ENCODE results near the gene SULT2B1.

DNA sequence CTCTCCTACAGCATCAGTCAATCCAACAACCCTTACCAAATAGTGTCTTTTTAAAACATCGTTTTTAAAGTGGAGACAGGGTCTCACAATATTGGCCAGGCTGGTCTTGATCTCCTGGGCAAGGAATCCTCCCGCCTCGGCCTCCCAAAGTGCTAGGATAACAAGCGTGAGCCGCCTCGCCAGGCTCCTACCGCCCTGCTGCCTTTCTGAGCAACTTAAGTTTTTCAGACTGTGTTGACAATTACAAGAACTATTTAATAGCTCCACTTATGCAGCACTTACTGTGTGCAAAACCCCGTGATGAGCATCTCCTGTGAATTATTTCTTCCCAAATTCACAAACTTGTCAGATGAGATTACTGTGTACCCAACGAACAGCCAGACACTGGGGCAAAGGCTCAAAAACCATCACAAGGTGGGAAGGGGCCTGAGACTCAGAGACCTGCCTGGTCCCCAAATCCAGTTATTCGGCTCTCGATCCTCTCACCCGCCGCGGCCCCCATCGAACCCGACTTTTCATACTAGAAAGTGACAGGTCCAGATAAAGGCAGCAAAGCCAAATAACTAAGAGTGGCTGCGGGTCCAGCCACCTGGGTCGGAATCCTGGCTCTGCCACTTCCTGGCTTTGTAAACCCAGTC is 66.4 kb downstream of the SULT2B1 start:
- TF ChIP-seq, protein P1, sequence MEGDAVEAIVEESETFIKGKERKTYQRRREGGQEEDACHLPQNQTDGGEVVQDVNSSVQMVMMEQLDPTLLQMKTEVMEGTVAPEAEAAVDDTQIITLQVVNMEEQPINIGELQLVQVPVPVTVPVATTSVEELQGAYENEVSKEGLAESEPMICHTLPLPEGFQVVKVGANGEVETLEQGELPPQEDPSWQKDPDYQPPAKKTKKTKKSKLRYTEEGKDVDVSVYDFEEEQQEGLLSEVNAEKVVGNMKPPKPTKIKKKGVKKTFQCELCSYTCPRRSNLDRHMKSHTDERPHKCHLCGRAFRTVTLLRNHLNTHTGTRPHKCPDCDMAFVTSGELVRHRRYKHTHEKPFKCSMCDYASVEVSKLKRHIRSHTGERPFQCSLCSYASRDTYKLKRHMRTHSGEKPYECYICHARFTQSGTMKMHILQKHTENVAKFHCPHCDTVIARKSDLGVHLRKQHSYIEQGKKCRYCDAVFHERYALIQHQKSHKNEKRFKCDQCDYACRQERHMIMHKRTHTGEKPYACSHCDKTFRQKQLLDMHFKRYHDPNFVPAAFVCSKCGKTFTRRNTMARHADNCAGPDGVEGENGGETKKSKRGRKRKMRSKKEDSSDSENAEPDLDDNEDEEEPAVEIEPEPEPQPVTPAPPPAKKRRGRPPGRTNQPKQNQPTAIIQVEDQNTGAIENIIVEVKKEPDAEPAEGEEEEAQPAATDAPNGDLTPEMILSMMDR (conservative IDR thresholded peaks at IDR 0.05; ENCODE audit: low read length) = no peak
- no peak for TF ChIP-seq EZH2phosphoT487 (IDR thresholded peaks at IDR 0.05; ENCODE audit: borderline replicate concordance, low read depth, low read length)
